ENCODE measurements around the gene SPATS2.

DNA sequence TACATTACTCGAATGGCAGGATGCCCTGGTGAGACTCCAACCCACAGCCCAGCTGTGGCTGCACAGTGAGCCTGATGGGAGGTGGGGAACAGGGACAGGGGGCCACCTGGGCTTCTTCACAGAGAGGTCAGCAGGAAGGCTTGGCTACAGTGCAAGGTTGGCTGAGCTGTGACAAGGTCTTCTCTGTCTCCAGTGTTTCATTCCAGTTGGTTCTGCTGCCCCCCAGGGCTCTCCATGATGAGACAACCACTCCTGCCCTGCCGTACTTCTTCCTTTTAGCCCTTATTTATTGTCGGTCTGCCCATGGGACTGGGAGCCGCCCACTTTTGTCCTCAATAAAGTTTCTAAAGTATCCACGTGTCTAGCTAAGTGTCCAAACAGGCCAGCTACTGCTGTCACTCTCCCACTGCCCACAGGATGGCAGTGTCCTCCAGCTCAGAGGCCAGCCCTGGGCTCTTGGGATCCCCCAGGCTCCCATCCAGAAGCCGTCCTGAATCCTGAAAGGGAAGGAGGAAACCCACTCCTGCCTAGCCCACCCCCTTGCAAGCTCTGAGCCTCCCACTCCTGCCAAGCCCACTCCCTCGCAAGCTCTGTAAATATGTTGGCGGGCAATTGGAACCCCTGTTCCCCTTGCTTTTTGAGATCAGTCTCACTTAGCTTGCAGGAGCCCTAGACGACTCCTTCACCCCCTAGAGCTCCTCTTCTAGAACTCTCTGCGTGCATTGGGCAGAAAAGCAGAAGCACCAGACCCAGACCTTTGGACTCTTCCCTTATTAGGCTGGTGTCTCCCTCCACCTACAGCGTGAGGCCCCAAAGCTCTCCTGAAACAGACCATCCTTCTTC, 35.7 kb upstream of the SPATS2 start:
- TF ChIP-seq, protein P1, sequence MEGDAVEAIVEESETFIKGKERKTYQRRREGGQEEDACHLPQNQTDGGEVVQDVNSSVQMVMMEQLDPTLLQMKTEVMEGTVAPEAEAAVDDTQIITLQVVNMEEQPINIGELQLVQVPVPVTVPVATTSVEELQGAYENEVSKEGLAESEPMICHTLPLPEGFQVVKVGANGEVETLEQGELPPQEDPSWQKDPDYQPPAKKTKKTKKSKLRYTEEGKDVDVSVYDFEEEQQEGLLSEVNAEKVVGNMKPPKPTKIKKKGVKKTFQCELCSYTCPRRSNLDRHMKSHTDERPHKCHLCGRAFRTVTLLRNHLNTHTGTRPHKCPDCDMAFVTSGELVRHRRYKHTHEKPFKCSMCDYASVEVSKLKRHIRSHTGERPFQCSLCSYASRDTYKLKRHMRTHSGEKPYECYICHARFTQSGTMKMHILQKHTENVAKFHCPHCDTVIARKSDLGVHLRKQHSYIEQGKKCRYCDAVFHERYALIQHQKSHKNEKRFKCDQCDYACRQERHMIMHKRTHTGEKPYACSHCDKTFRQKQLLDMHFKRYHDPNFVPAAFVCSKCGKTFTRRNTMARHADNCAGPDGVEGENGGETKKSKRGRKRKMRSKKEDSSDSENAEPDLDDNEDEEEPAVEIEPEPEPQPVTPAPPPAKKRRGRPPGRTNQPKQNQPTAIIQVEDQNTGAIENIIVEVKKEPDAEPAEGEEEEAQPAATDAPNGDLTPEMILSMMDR (IDR thresholded peaks at IDR 0.05 in 4 of 5, conservative IDR thresholded peaks at IDR 0.05 in 1 of 5): peak; percentile 56 to 82 (median 67)
- TF ChIP-seq POLR2A (IDR thresholded peaks at IDR 0.05): no peak
